Measurements from ENCODE around the gene C16orf96. TPM values are rescaled to one million over a fixed set of nuclear protein-coding genes. Genes with fewer than 3 reads are reported as not detected.

Gene C16orf96
- total and polyA plus RNA-seq, 2 of the 13 experiments (the other 11 are each of a cell fraction or from before 2014, with no cell fraction given): 0.03 TPM; not detected in 1

DNA sequence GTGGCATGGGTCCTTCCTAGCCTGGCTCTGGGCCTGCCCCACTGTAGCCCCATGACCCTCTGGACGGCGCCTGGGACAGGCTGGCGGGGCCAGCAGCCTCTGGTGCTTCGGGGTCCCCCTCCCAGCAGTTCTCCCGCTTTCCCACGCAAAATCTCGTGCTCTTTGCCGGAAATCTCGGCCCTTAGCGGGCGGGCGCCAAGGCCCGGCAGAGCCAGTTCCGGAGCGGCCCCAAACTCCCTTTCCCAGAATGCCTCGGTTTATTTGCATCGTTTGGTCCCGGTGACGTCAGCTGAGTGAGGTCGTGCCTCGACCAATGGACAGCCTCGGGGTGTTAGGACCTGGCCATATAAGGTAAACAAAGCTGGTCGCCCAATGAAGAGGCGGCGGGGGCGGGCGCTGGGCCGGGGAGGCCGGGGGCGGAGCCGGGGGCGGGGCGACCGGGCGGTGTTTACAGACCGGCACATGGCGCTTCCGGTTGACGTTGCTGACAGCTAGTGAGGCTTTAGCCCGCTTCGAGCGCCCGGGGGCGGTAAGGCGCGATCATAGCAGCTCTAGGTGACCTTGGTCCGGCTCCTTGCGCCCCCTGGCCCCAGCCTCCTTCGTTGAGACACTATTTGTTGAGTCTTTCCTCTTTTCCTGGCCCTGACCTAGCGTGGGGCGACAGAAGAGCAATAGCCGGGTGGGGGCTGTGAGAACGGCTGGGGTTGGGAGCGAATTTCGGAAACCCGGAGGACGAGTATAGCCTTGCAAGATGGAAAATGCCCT, 60.1 kb downstream of the C16orf96 start (continued):
- TF ChIP-seq HNRNPLL (IDR thresholded peaks at IDR 0.05; ENCODE audit: low read depth, low read length, poor library complexity, severe bottlenecking) (peak; percentile 75), NFIB (CRISPR knock-in tag; IDR thresholded peaks at IDR 0.05; ENCODE audit: borderline replicate concordance) (no peak), POGZ (CRISPR knock-in tag; IDR thresholded peaks at IDR 0.05) (peak; percentile 56; the same call in 1 of the 2 replicates), EEA1 (CRISPR knock-in tag; IDR thresholded peaks at IDR 0.05; ENCODE audit: borderline replicate concordance) (no peak), THRA (CRISPR knock-in tag; IDR thresholded peaks at IDR 0.05; ENCODE audit: borderline replicate concordance) (no peak; the same call in 1 of the 2 replicates), ZBTB49 (CRISPR knock-in tag; IDR thresholded peaks at IDR 0.05; ENCODE audit: borderline replicate concordance) (no peak), ZNF766 (CRISPR knock-in tag; IDR thresholded peaks at IDR 0.05; ENCODE audit: borderline replicate concordance) (peak; percentile 26; the same call in 1 of the 2 replicates), CCAR2 (optimal IDR thresholded peaks at IDR 0.05; ENCODE audit: low read depth, low read length) (no peak), JDP2 (CRISPR knock-in tag; IDR thresholded peaks at IDR 0.05; ENCODE audit: borderline replicate concordance) (no peak), THAP7 (CRISPR knock-in tag; IDR thresholded peaks at IDR 0.05) (no peak), TARDBP (CRISPR knock-in tag; IDR thresholded peaks at IDR 0.05) (peak; percentile 17; the same call in 1 of the 2 replicates), HOMEZ (CRISPR knock-in tag; IDR thresholded peaks at IDR 0.05; ENCODE audit: low read depth) (peak; percentile 42; the same call in 1 of the 2 replicates), ZNF781 (CRISPR knock-in tag; IDR thresholded peaks at IDR 0.05; ENCODE audit: borderline replicate concordance, not compliant biosample characterization) (no peak), GPBP1L1 (CRISPR knock-in tag; IDR thresholded peaks at IDR 0.05) (no peak), ZNF251 (CRISPR knock-in tag; IDR thresholded peaks at IDR 0.05) (no peak), CEBPB (IDR thresholded peaks at IDR 0.05; ENCODE audit: borderline replicate concordance, low read depth, low read length) (no peak), ZNF547 (CRISPR knock-in tag; IDR thresholded peaks at IDR 0.05) (peak; percentile 23; the same call in 1 of the 2 replicates), IKZF1 (IDR thresholded peaks at IDR 0.05) (no peak)
- TF ChIP-seq, protein P1, sequence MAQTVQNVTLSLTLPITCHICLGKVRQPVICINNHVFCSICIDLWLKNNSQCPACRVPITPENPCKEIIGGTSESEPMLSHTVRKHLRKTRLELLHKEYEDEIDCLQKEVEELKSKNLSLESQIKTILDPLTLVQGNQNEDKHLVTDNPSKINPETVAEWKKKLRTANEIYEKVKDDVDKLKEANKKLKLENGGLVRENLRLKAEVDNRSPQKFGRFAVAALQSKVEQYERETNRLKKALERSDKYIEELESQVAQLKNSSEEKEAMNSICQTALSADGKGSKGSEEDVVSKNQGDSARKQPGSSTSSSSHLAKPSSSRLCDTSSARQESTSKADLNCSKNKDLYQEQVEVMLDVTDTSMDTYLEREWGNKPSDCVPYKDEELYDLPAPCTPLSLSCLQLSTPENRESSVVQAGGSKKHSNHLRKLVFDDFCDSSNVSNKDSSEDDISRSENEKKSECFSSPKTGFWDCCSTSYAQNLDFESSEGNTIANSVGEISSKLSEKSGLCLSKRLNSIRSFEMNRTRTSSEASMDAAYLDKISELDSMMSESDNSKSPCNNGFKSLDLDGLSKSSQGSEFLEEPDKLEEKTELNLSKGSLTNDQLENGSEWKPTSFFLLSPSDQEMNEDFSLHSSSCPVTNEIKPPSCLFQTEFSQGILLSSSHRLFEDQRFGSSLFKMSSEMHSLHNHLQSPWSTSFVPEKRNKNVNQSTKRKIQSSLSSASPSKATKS (CRISPR knock-in tag; IDR thresholded peaks at IDR 0.05): no peak

Data from HepG2 (cell line).